ENCODE measurements around the gene MALT1. TPM values are rescaled to one million over a fixed set of nuclear protein-coding genes. Genes with fewer than 3 reads are reported as not detected.

Gene MALT1
- polyA plus RNA-seq, 3 donors = 18.3 to 24.9 (median 23.8) TPM

GRCh38 chr18:58793361-58793760, 122.1 kb downstream of the MALT1 start:
- peaks cover 3 to 9% (median 5%) of the 10 kb centered on the region in 3 donors for H3K27me3 Mint-ChIP-seq (ENCODE audit: low read depth in 3 of 3)
- Histone ChIP-seq H3K36me3 (replicated peaks in 1 of 2; ENCODE audit: control insufficient read depth in 1 of 2, insufficient read depth in 2 of 2, low read length in 2 of 2) (no peaks in the 10 kb centered on the region), H3K4me1 (ENCODE audit: control insufficient read depth in 1 of 2, insufficient read depth in 2 of 2, low read length in 2 of 2) (no peaks in the 10 kb centered on the region), H3K79me2 (ENCODE audit: insufficient read depth, low read length) (no peaks in the 10 kb centered on the region), H3K9me3 (replicated peaks in 1 of 2; ENCODE audit: control insufficient read depth in 1 of 2, insufficient read depth in 1 of 2, low read length in 2 of 2) (no peaks in the 10 kb centered on the region), H3K4me3 (replicated peaks in 1 of 3; ENCODE audit: low read depth in 2 of 3, low read length in 3 of 3) (no peak overlapping the region), H4K20me1 (ENCODE audit: insufficient read depth, low read length) (no peaks in the 10 kb centered on the region), H3K27me3 (ENCODE audit: control insufficient read depth in 2 of 2, insufficient read depth in 2 of 2, low read length in 2 of 2) (no peaks in the 10 kb centered on the region), H2AFZ (ENCODE audit: insufficient read depth, low read depth, low read length, poor library complexity, severe bottlenecking) (no peak overlapping the region), H3K4me2 (replicated peaks; ENCODE audit: extremely low read depth, low read length, poor library complexity, severe bottlenecking) (no peak overlapping the region), H3K9ac (ENCODE audit: insufficient read depth, low read length, poor library complexity, severe bottlenecking) (no peak overlapping the region), H3K27ac (ENCODE audit: low read depth in 1 of 2, low read length in 2 of 2) (no peak overlapping the region)
- no peak overlapping the region for H3K27ac Mint-ChIP-seq
- no peaks in the 10 kb centered on the region for H3K9me3 Mint-ChIP-seq
- 100% methylated on average over 1 of the region's 1 CpG for whole genome bisulfite sequencing (ENCODE audit: insufficient coverage)
- no peaks in the 10 kb centered on the region for H3K4me1 Mint-ChIP-seq
- TF ChIP-seq, protein P1, sequence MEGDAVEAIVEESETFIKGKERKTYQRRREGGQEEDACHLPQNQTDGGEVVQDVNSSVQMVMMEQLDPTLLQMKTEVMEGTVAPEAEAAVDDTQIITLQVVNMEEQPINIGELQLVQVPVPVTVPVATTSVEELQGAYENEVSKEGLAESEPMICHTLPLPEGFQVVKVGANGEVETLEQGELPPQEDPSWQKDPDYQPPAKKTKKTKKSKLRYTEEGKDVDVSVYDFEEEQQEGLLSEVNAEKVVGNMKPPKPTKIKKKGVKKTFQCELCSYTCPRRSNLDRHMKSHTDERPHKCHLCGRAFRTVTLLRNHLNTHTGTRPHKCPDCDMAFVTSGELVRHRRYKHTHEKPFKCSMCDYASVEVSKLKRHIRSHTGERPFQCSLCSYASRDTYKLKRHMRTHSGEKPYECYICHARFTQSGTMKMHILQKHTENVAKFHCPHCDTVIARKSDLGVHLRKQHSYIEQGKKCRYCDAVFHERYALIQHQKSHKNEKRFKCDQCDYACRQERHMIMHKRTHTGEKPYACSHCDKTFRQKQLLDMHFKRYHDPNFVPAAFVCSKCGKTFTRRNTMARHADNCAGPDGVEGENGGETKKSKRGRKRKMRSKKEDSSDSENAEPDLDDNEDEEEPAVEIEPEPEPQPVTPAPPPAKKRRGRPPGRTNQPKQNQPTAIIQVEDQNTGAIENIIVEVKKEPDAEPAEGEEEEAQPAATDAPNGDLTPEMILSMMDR (IDR thresholded peaks at IDR 0.05) = no peak
- H3K4me3 Mint-ChIP-seq = no peak overlapping the region
- H3K36me3 Mint-ChIP-seq = no peaks in the 10 kb centered on the region
- no peak for DNase-seq
- intact Hi-C loops (cut with micrococcal nuclease) = no loop called here

DNA sequence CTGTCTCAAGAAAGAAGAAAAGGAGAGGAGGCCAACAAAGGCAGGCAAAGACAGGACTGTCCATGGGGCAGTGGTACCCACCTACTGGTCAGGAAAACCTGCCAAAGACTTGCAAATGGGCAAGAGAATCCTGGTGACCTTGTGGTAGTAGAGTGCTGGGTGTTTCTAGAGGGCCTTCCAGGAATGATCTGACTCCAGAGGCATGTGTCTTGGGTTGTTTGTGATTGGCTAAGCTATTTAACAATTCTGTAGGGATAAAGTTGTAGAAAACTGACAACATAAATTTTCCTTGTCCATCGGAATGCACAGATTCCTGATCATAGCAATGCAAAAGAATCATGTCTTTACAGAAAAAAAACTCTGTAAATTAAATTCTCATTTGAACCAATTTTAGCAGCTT, 125.0 kb downstream of the MALT1 start:
- WGBS (ENCODE audit: insufficient coverage) = no CpG with 5 or more reads among the region's 1 CpG
- H3K27me3 Mint-ChIP-seq (ENCODE audit: low read depth in 3 of 3) = peaks cover 3 to 6% (median 5%) of the 10 kb centered on the region in 3 donors
- TF ChIP-seq, protein P1 (IDR thresholded peaks at IDR 0.05) = no peak
- H3K9ac ChIP-seq (ENCODE audit: insufficient read depth, low read length, poor library complexity, severe bottlenecking) = no peak overlapping the region
- H3K36me3 Mint-ChIP-seq = no peaks in the 10 kb centered on the region
- H3K4me3 Mint-ChIP-seq = no peak overlapping the region
- H2AFZ ChIP-seq (ENCODE audit: insufficient read depth, low read depth, low read length, poor library complexity, severe bottlenecking) = no peak overlapping the region
- intact Hi-C loops (cut with micrococcal nuclease) = no loop called here
- H3K36me3 ChIP-seq (replicated peaks in 1 of 2; ENCODE audit: control insufficient read depth in 1 of 2, insufficient read depth in 2 of 2, low read length in 2 of 2) = no peaks in the 10 kb centered on the region
- no peak overlapping the region for H3K4me3 ChIP-seq (replicated peaks in 1 of 3; ENCODE audit: low read depth in 2 of 3, low read length in 3 of 3)
- peaks cover 5% of the 10 kb centered on the region for H3K4me1 Mint-ChIP-seq
- no peak overlapping the region for H3K27ac Mint-ChIP-seq
- H3K79me2 ChIP-seq (ENCODE audit: insufficient read depth, low read length) = no peaks in the 10 kb centered on the region
- H3K27ac ChIP-seq (ENCODE audit: low read depth in 1 of 2, low read length in 2 of 2) = no peak overlapping the region
- no peak overlapping the region for H3K4me2 ChIP-seq (replicated peaks; ENCODE audit: extremely low read depth, low read length, poor library complexity, severe bottlenecking)
- no peaks in the 10 kb centered on the region for H3K27me3 ChIP-seq (ENCODE audit: control insufficient read depth in 2 of 2, insufficient read depth in 2 of 2, low read length in 2 of 2)
- no peaks in the 10 kb centered on the region for H4K20me1 ChIP-seq (ENCODE audit: insufficient read depth, low read length)
- H3K9me3 ChIP-seq (replicated peaks in 1 of 2; ENCODE audit: control insufficient read depth in 1 of 2, insufficient read depth in 1 of 2, low read length in 2 of 2) = no peaks in the 10 kb centered on the region
- DNase-seq = no peak
- no peaks in the 10 kb centered on the region for H3K4me1 ChIP-seq (ENCODE audit: control insufficient read depth in 1 of 2, insufficient read depth in 2 of 2, low read length in 2 of 2)
- no peaks in the 10 kb centered on the region for H3K9me3 Mint-ChIP-seq

Data from CD14-positive monocyte (primary cell).